GM18909 (cell line): ENCODE measurements around the gene CABYR.
A peak's percentile ranks its signal among the peaks of the same experiment; 100 is the strongest.

Source experiments
- ATAC-seq: cut with Tn5 transposase; IDR thresholded peaks from one replicate; pipeline ENCODE4 v1.9.1; 2021; ENCODE audit warnings: mild to moderate bottlenecking; ENCODE audit not compliant: unreplicated experiment, poor library complexity

Gene CABYR

GRCh38 chr18:24138789-24139616 lies at the start of gene CABYR:
Gene CABYR (plus strand): TSS chr18:24139062. CDS start chr18:24143115, 4,053 bp downstream.
- ATAC-seq: peak; percentile 92

GRCh38 chr18:24089076-24089475 lies 49.8 kb upstream of the CABYR start:
- no peak for ATAC-seq

- no peak for ATAC-seq
Measured at GRCh38 chr18:24089515-24090337, 49.1 kb upstream of the CABYR start.

- ATAC-seq: no peak
Measured at GRCh38 chr18:24090876-24091275, 48.0 kb upstream of the CABYR start.

DNA sequence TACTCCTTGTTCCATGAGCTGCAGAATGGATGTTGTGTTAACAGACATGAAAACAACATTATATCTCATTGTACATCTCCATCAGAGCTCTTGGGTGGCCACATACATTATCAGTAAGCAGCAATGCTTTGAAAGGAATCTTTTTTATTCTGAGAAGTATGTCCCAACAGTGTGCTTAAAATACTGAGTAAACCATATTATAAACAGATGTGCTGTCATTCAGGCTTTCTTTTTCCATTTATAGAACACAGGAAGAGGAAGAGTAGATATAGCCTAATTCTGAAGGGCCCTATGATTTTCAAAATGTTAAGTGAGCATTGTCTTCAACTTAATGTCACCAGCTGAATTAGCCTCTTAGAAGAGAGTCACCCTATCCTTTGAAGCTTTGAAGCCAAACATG lies 44.3 kb upstream of the CABYR start:
- no peak for ATAC-seq

- ATAC-seq: no peak
Measured at GRCh38 chr18:24095976-24096375, 42.9 kb upstream of the CABYR start.

DNA sequence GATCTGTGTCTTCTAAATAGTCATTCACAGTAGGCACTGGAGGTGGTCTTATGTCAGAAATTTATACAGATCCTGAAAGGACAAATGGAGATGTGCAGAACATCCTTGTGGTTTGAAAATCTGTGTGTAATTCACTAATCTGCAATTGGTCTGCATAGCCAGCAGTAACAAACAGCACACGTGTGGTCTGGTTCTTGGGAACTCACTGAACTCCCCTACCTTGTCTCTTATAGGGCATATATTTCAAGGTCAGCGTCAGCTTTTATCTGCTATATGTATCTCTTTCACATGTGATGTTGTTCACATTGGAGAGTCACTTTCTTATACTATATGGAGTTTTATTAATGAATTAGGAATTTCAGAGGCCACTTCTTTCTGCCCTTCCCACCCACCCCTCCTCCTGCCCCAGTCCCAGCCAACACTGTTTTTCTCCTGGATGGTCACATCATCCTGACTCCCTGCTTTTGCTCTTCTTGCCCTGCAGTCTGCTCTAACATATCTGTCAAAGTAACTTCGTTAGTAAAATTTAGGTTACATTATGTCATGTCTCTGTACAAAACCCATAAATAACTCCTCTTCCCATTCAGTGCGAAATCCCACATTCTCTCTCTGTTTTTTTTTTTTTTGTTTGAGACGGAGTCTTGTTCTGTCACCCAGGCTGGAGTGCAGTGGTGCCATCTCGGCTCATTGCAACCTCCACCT lies 35.4 kb upstream of the CABYR start:
- ATAC-seq: no peak

- ATAC-seq: no peak
Measured at GRCh38 chr18:24104486-24104885, 34.4 kb upstream of the CABYR start.

DNA sequence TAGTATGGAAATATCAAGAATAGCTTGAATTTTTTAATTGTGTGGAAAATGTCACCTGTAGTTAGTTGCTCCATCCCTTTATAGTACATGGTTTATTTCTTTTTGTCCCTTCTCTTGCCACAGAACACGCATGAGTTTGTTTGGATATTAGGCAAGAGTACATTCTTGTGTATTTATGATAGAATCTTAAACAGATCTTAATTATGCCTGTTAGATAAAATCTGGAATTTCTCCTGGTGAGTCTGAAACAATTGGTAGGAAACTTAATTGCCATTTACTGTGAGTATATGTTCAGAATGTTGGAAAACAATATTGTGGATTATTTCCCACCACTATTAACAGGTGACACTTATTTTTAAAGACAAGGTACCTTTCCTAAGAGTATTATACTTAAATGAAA lies 30.2 kb upstream of the CABYR start:
- ATAC-seq: no peak

GRCh38 chr18:24111936-24112335 lies 26.9 kb upstream of the CABYR start:
- ATAC-seq: no peak

DNA sequence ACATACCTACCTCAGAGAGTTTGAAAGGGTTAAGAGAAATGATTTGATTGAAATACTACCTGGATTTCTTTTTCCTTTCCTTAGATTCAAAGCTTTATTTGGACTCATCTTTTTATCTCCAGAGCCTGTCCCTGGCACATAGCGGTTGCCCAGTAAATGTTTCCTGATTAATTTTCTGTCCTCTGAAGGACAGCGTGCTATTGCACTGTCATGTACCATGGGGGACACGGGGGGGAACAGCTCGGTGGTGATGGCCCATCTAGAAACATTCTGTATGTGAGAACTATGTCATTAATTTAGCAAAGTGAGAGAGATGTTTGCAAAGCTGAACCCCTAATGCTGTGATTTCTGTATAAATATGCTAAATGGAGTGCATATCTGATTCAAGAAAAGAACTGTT lies 26.4 kb upstream of the CABYR start:
- ATAC-seq: no peak

DNA sequence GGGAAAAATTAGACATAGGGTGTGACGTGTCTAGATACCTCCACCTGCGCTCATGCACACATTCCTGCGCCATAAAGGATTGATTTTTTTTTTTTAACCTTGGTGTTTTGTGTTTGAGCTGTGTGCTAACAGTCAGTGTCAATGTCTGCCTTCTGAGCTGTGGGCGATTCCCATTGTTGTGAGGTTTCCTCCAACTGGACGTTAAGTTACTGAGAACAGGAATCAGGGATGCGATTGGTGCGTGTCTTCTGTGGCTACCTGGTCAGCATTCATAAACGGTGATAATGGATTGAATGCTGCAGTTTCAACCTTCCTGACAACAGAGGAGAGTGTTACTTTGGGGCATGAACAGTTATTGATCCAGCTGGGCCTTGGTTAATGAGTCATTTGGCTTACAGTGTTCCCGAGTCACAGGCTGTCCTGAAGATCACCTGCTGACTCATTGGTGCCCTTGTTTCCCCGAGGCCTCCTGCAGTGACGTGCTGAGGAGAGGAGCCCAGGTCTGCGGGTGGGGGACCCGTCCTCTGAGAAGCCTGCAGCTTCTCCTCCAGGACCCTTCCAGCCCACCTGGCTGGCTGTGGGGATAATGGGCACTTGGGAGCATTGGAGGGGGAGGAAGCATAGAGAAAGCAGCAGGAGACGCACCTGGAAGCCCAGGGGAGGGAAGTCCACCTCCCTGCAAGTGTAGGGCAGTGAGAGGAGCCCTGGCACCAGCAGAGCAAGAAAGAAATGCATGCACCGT lies 25.8 kb upstream of the CABYR start:
- no peak for ATAC-seq

- ATAC-seq: no peak
Measured at GRCh38 chr18:24114924-24115549, 23.8 kb upstream of the CABYR start.

GRCh38 chr18:24115628-24116027 lies 23.2 kb upstream of the CABYR start:
- ATAC-seq: no peak

DNA sequence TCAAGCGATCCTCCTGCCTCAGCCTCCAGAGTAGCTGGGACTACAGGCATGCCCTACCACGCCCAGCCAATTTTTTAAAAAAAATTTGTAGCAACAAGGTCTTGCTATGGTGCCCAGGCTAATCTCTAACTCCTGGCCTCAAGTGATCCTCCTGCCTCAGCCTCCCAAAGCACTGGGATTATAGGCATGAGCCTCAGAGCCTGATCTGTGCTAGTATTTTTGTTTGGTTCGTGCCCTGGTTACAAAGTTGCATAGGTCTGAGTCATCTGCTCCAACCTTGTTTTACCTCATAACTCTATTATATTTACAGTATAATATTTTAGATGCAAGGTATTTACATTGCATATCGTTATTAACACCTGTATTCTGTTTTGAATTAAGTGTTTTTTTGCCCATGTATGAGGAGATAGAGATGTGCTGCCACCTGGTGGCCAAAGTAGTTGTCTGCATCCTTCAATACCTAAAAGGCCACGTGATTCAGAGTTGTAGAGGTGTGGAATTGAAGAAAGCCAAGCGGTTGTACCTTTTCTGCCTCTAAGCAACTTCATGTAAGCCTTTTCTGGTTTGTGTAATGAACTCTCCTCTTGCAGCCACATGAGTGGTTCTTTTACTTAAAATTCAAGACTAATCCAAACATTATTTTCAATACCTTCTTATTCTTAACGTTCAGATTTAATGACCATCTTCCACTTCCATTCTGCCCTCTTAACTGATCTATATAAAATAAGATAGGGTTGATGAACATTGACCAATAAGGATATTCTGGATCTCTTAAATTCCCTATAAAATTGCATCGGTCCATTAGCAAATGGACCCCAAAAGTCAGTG lies 19.9 kb upstream of the CABYR start:
- peak; percentile 76 for ATAC-seq

GRCh38 chr18:24120676-24121075 lies 18.2 kb upstream of the CABYR start:
- no peak for ATAC-seq

- ATAC-seq: no peak
Measured at GRCh38 chr18:24121625-24122024, 17.2 kb upstream of the CABYR start.

DNA sequence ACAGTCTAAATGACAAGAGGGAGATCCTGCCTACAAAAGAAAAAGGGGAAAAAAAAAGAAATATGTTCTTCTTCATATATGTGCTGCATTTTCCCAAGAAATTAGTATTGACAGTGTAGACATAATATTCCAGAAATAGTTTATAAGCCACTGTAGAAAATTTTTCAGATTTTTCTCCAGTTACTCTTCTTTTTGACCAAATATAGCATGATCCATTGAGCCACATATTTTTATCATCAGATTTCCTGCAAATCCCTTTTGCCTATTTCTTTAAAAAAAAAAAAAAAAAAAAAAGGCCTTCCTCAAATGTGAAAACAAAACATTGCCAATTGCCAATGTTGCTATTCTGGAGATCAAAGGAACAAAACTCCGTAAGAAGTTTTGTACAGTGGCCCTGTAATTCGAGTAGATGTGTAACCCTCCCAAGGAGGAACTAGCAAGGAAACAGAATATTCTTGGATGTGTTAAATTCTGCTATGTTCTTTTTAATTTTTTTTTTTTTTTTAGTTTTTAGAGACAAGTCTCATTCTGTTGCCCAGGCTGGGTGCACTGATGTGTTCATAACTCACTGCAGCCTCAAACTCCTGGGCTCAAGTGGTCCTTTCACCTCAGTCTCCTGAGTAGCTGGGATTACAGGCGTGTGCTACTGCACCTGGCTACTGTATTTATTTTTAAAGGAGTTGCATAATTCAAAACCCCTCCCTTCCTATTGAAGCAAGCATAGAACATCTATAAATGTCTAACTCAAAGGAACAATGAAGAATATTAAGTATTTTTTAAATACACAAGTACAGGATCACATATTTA lies 12.5 kb upstream of the CABYR start:
- ATAC-seq: no peak
